ENCODE measurements around the gene PDE11A.

The PDE11A gene

GRCh38 chr2:177923323-177923722 is 149.3 kb downstream of the PDE11A start:
- DNase-seq (ENCODE audit: low read depth, low spot score), result no peak

GRCh38 chr2:177921726-177922125 is 150.9 kb downstream of the PDE11A start:
- no peak for DNase-seq (ENCODE audit: low read depth, low spot score)

- DNase-seq (ENCODE audit: low read depth, low spot score), result no peak
Observed at GRCh38 chr2:177917169-177917568, 155.4 kb downstream of the PDE11A start.

GRCh38 chr2:177916342-177916741 is 156.2 kb downstream of the PDE11A start:
- DNase-seq (ENCODE audit: low read depth, low spot score), result no peak

GRCh38 chr2:177914247-177914646 is 158.3 kb downstream of the PDE11A start:
- DNase-seq (ENCODE audit: low read depth, low spot score), result no peak

- no peak for DNase-seq (ENCODE audit: low read depth, low spot score)
Observed at GRCh38 chr2:177909962-177910361, 162.6 kb downstream of the PDE11A start.

GRCh38 chr2:177908824-177909223 is 163.8 kb downstream of the PDE11A start:
- no peak for DNase-seq (ENCODE audit: low read depth, low spot score)

GRCh38 chr2:177908182-177908581 is 164.4 kb downstream of the PDE11A start:
- DNase-seq (ENCODE audit: low read depth, low spot score), result no peak

- peak; percentile 72 for DNase-seq (ENCODE audit: low read depth, low spot score)
Observed at GRCh38 chr2:177906041-177906718, 166.4 kb downstream of the PDE11A start.

- no peak for DNase-seq (ENCODE audit: low read depth, low spot score)
Observed at GRCh38 chr2:177905640-177906039, 166.9 kb downstream of the PDE11A start.

GRCh38 chr2:177902395-177903163 is 170.0 kb downstream of the PDE11A start:
- no peak for DNase-seq (ENCODE audit: low read depth, low spot score)

GRCh38 chr2:177900082-177900481 is 172.5 kb downstream of the PDE11A start:
- DNase-seq (ENCODE audit: low read depth, low spot score), result no peak

GRCh38 chr2:177897278-177897677 is 175.3 kb downstream of the PDE11A start:
- DNase-seq (ENCODE audit: low read depth, low spot score), result no peak

- DNase-seq (ENCODE audit: low read depth, low spot score), result no peak
Observed at GRCh38 chr2:177896587-177896986, 176.0 kb downstream of the PDE11A start.

- peak; percentile 22 for DNase-seq (ENCODE audit: low read depth, low spot score)
Observed at GRCh38 chr2:177894546-177894945, 178.0 kb downstream of the PDE11A start.

GRCh38 chr2:177893880-177894279 is 178.7 kb downstream of the PDE11A start:
- no peak for DNase-seq (ENCODE audit: low read depth, low spot score)

- DNase-seq (ENCODE audit: low read depth, low spot score), result no peak
Observed at GRCh38 chr2:177891533-177891932, 181.0 kb downstream of the PDE11A start.

- no peak for DNase-seq (ENCODE audit: low read depth, low spot score)
Observed at GRCh38 chr2:177889818-177890460, 182.6 kb downstream of the PDE11A start.

GRCh38 chr2:177888581-177888980 is 184.0 kb downstream of the PDE11A start:
- no peak for DNase-seq (ENCODE audit: low read depth, low spot score)

- DNase-seq (ENCODE audit: low read depth, low spot score), result no peak
Observed at GRCh38 chr2:177887722-177888121, 184.9 kb downstream of the PDE11A start.

GRCh38 chr2:177886824-177887223 is 185.8 kb downstream of the PDE11A start:
- no peak for DNase-seq (ENCODE audit: low read depth, low spot score)

- DNase-seq (ENCODE audit: low read depth, low spot score), result no peak
Observed at GRCh38 chr2:177885828-177886466, 186.6 kb downstream of the PDE11A start.

Data from astrocyte of the hippocampus (primary cell).